H9 (cell line): ENCODE measurements around the gene BOLA2B. TPM values are rescaled to one million over a fixed set of nuclear protein-coding genes. Genes with fewer than 3 reads are reported as not detected.

Experiments used
- DNase-seq: peaks from one replicate; pipeline ENCODE4 v3.0.0-alpha.2; 2017
- H2AFZ ChIP-seq: one replicate; pipeline ENCODE4 v1.6.1; 2013; ENCODE audit warnings: mild to moderate bottlenecking, low read length, control low read depth, moderate library complexity
- H2AK5ac ChIP-seq: 2 replicates; pipeline ENCODE4 v1.6.1; 2013; ENCODE audit warnings: low read length, control low read depth, mixed read lengths; ENCODE audit not compliant: insufficient read length
- H2BK120ac ChIP-seq: one replicate; pipeline ENCODE4 v1.6.1; 2013; ENCODE audit warnings: low read depth, mild to moderate bottlenecking, low read length, control low read depth, inconsistent platforms; ENCODE audit not compliant: poor library complexity, severe bottlenecking
- H2BK12ac ChIP-seq: 2 replicates; pipeline ENCODE4 v1.6.1; 2013; ENCODE audit warnings: low read length, control low read depth, mixed read lengths, low read depth; ENCODE audit not compliant: insufficient read length
- H2BK15ac ChIP-seq: 2 replicates; pipeline ENCODE4 v1.6.1; 2013; ENCODE audit warnings: low read depth, low read length, control low read depth
- H2BK20ac ChIP-seq: one replicate; pipeline ENCODE4 v1.6.1; 2013; ENCODE audit warnings: low read depth, mild to moderate bottlenecking, low read length, control low read depth, inconsistent platforms; ENCODE audit not compliant: poor library complexity, severe bottlenecking
- H2BK5ac ChIP-seq: 2 replicates; pipeline ENCODE4 v1.6.1; 2013; ENCODE audit warnings: low read length, control low read depth, mixed read lengths; ENCODE audit not compliant: insufficient read length
- H3K14ac ChIP-seq: 2 replicates; pipeline ENCODE4 v1.6.1; 2013; ENCODE audit warnings: low read length, control low read depth; ENCODE audit not compliant: insufficient read depth
- H3K18ac ChIP-seq: 2 replicates; pipeline ENCODE4 v1.6.1; 2013; ENCODE audit warnings: low read depth, mild to moderate bottlenecking, mixed read lengths, low read length, control low read depth; ENCODE audit not compliant: insufficient read length
- H3K23ac ChIP-seq: 2 replicates; pipeline ENCODE4 v1.6.1; 2013; ENCODE audit warnings: low read length, control low read depth, mixed read lengths, low read depth; ENCODE audit not compliant: insufficient read length
- H3K23me2 ChIP-seq: 2 replicates; pipeline ENCODE4 v1.6.1; 2013; ENCODE audit warnings: low read depth, mild to moderate bottlenecking, mixed read lengths, low read length, control low read depth; ENCODE audit not compliant: insufficient read length, poor library complexity, severe bottlenecking
- H3K27ac ChIP-seq: 2 replicates; pipeline ENCODE4 v1.5.1; 2013; ENCODE audit warnings: low read length, control low read depth, mixed read lengths, low read depth; ENCODE audit not compliant: insufficient read length
- H3K27me3 ChIP-seq: 2 replicates; pipeline ENCODE4 v1.6.1; 2013; ENCODE audit warnings: low read length, control low read depth, inconsistent platforms; ENCODE audit not compliant: insufficient read depth
- H3K4ac ChIP-seq: 2 replicates; pipeline ENCODE4 v1.6.1; 2013; ENCODE audit warnings: low read depth, mild to moderate bottlenecking, control low read depth, inconsistent platforms, low read length, moderate library complexity
- H3K4me1 ChIP-seq: 2 replicates; pipeline ENCODE4 v1.6.1; 2013; ENCODE audit warnings: low read length, control low read depth, inconsistent platforms; ENCODE audit not compliant: insufficient read depth
- H3K4me2 ChIP-seq: 2 replicates; pipeline ENCODE4 v1.6.1; 2013; ENCODE audit warnings: low read length, control low read depth, mixed read lengths; ENCODE audit not compliant: insufficient read length, insufficient read depth
- H3K56ac ChIP-seq: 2 replicates; pipeline ENCODE4 v1.6.1; 2013; ENCODE audit warnings: low read depth, mild to moderate bottlenecking, mixed read lengths, low read length, control low read depth; ENCODE audit not compliant: insufficient read length
- H3K79me1 ChIP-seq: 2 replicates; pipeline ENCODE4 v1.6.1; 2013; ENCODE audit warnings: low read depth, mild to moderate bottlenecking, moderate library complexity, low read length, control low read depth, inconsistent platforms; ENCODE audit not compliant: insufficient read depth, poor library complexity, severe bottlenecking
- H3K79me2 ChIP-seq: 2 replicates; pipeline ENCODE4 v1.6.1; 2013; ENCODE audit warnings: low read length, control low read depth, inconsistent platforms; ENCODE audit not compliant: insufficient read depth
- H3K9ac ChIP-seq: 2 replicates; pipeline ENCODE4 v1.6.1; 2013; ENCODE audit warnings: low read length, control low read depth, mixed read lengths; ENCODE audit not compliant: insufficient read length; ENCODE audit errors: extremely low read depth
- H3K9me3 ChIP-seq: one replicate; pipeline ENCODE4 v1.6.1; 2013; ENCODE audit warnings: low read depth, low read length, inconsistent platforms; ENCODE audit not compliant: control insufficient read depth
- H3T11ph ChIP-seq: one replicate; pipeline ENCODE4 v1.6.1; 2013; ENCODE audit warnings: mild to moderate bottlenecking, low read length, control low read depth, inconsistent platforms
- H4K20me1 ChIP-seq: one replicate; pipeline ENCODE4 v1.6.1; 2013; ENCODE audit not compliant: control insufficient read depth, insufficient read length, insufficient read depth
- H4K5ac ChIP-seq: 2 replicates; pipeline ENCODE4 v1.6.1; 2013; ENCODE audit warnings: low read depth, mild to moderate bottlenecking, mixed read lengths, low read length, control low read depth; ENCODE audit not compliant: insufficient read length
- H4K8ac ChIP-seq: replicated peaks from 2 replicates; pipeline ENCODE4 v1.6.1; 2013; ENCODE audit warnings: low read length, control low read depth, mixed read lengths, low read depth; ENCODE audit not compliant: insufficient read length
- H4K91ac ChIP-seq: 2 replicates; pipeline ENCODE4 v1.6.1; 2013; ENCODE audit warnings: low read depth, mild to moderate bottlenecking, moderate library complexity, mixed read lengths, low read length, control low read depth; ENCODE audit not compliant: insufficient read length
- H3K27ac Mint-ChIP-seq, 3 experiments: 2 replicates in 2 of 3; 3 replicates in 1 of 3; pipeline ENCODE4 v1.8.0; 2020 to 2021; ENCODE audit warnings: mixed read lengths in 3 of 3, mild to moderate bottlenecking in 1 of 3, moderate library complexity in 1 of 3
- H3K27me3 Mint-ChIP-seq: 2 replicates; pipeline ENCODE4 v1.8.0; 2021; ENCODE audit warnings: low read depth, mild to moderate bottlenecking, moderate library complexity, mixed read lengths
- H3K36me3 Mint-ChIP-seq, 3 experiments: 2 replicates in 2 of 3; 3 replicates in 1 of 3; pipeline ENCODE4 v1.8.0; 2020 to 2021; ENCODE audit warnings: low read depth in 3 of 3, mixed read lengths in 3 of 3; ENCODE audit not compliant: insufficient read depth in 1 of 3
- H3K4me1 Mint-ChIP-seq, 2 experiments: 2 replicates each; pipeline ENCODE4 v1.8.0; 2020; ENCODE audit warnings: mixed read lengths in 2 of 2
- H3K4me3 Mint-ChIP-seq, 2 experiments: 2 replicates in 1 of 2; 3 replicates in 1 of 2; pipeline ENCODE4 v1.8.0; 2020 to 2021; ENCODE audit warnings: mild to moderate bottlenecking in 2 of 2, mixed read lengths in 2 of 2, moderate library complexity in 1 of 2
- H3K9me3 Mint-ChIP-seq, 2 experiments: 2 replicates in 1 of 2; 3 replicates in 1 of 2; pipeline ENCODE4 v1.8.0; 2020; ENCODE audit warnings: mild to moderate bottlenecking in 2 of 2, mixed read lengths in 2 of 2, moderate library complexity in 1 of 2
- WGBS: extraction: QIAGEN DNeasy Blood & Tissue Kit; methylation state at CpG from one replicate; pipeline ENCODE4 v1.1.7; 2013; ENCODE audit warnings: missing lambda C conversion rate, low lambda C conversion rate, mixed read lengths; ENCODE audit not compliant: insufficient read length; ENCODE audit errors: extremely low coverage; 5-methylcytosine and 5-hydroxymethylcytosine counted together
- total RNA-seq: library from RNA; stranded (reverse); gene quantifications from 2 replicates; pipeline ENCODE4 v1.2.1, GENCODE V29; 2021
- TF ChIP-seq, protein P1 (sequence below): fragments of 200-600 bp; sonication (generic); conservative IDR thresholded peaks from 3 replicates; pipeline ENCODE4 v1.8.0; 2021; ENCODE audit warnings: antibody characterized with exemption, mild to moderate bottlenecking

BOLA2B gene
- total RNA-seq, 1 experiment from 2014 or later: 218 TPM

GRCh38 chr16:30149250-30149930, 44.1 kb downstream of the BOLA2B start:
- Mint-ChIP-seq H3K9me3 (peaks cover 13 to 19% of the 10 kb centered on the region in 2 experiments), H3K36me3 (peaks cover 0 to 2% (median 0%) of the 10 kb centered on the region in 3 experiments; a peak in 2 of 7 replicates), H3K4me1 (no peaks in the 10 kb centered on the region), H3K27me3 (peaks cover 13% of the 10 kb centered on the region), H3K4me3 (no peak overlapping the region), H3K27ac (no peak overlapping the region)
- Histone ChIP-seq H2BK20ac (no peak overlapping the region), H3K9me3 (no peaks in the 10 kb centered on the region), H4K5ac (no peak overlapping the region), H3K27ac (no peak overlapping the region), H3K56ac (no peak overlapping the region), H3T11ph (no peak overlapping the region), H2BK12ac (no peak overlapping the region), H3K23ac (no peak overlapping the region), H3K14ac (no peak overlapping the region), H2BK120ac (no peak overlapping the region), H3K4me2 (no peak overlapping the region), H4K8ac (no peak overlapping the region), H3K4ac (no peak overlapping the region), H2AFZ (no peak overlapping the region), H4K91ac (no peak overlapping the region), H2BK15ac (no peak overlapping the region), H3K23me2 (no peaks in the 10 kb centered on the region), H3K18ac (no peak overlapping the region), H3K79me2 (no peaks in the 10 kb centered on the region), H3K4me1 (no peaks in the 10 kb centered on the region), H3K9ac (no peak overlapping the region), H3K27me3 (no peaks in the 10 kb centered on the region), H2AK5ac (no peak overlapping the region), H2BK5ac (no peak overlapping the region), H4K20me1 (no peaks in the 10 kb centered on the region), H3K79me1 (no peaks in the 10 kb centered on the region)
- no CpG with 5 or more reads among the region's 5 CpGs for WGBS
- DNase-seq: no peak
- TF ChIP-seq, protein P1, sequence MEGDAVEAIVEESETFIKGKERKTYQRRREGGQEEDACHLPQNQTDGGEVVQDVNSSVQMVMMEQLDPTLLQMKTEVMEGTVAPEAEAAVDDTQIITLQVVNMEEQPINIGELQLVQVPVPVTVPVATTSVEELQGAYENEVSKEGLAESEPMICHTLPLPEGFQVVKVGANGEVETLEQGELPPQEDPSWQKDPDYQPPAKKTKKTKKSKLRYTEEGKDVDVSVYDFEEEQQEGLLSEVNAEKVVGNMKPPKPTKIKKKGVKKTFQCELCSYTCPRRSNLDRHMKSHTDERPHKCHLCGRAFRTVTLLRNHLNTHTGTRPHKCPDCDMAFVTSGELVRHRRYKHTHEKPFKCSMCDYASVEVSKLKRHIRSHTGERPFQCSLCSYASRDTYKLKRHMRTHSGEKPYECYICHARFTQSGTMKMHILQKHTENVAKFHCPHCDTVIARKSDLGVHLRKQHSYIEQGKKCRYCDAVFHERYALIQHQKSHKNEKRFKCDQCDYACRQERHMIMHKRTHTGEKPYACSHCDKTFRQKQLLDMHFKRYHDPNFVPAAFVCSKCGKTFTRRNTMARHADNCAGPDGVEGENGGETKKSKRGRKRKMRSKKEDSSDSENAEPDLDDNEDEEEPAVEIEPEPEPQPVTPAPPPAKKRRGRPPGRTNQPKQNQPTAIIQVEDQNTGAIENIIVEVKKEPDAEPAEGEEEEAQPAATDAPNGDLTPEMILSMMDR: no peak
